WERI-Rb-1 (cell line): Measurements from ENCODE around the gene SMIM7.
"Not testable (repeated sequence)": the region's sequence is repeated elsewhere in the genome, so short reads cannot be mapped to it uniquely, and the experiment has no call there.

Source experiments
- DNase-seq: peaks from one replicate; pipeline ENCODE4 v3.0.0-alpha.2; 2020
- H3K27ac ChIP-seq: fragments of 250-450 bp; sonication (Bioruptor Pico); 2 replicates; pipeline ENCODE4 v1.5.1; 2020; ENCODE audit warnings: mild to moderate bottlenecking, moderate library complexity
- H3K27me3 ChIP-seq: fragments of 250-450 bp; sonication (Bioruptor Pico); 2 replicates; pipeline ENCODE4 v1.5.1; 2021; ENCODE audit warnings: mild to moderate bottlenecking, low read depth, moderate library complexity; ENCODE audit not compliant: insufficient read depth, severe bottlenecking
- H3K36me3 ChIP-seq: fragments of 250-450 bp; sonication (Bioruptor Pico); 2 replicates; pipeline ENCODE4 v1.5.1; 2020; ENCODE audit warnings: mild to moderate bottlenecking, moderate library complexity
- H3K4me3 ChIP-seq: 2 replicates; pipeline ENCODE4 v1.5.1; 2011; ENCODE audit warnings: low read depth, mild to moderate bottlenecking, control low read depth, low read length
- H3K9me3 ChIP-seq: fragments of 250-450 bp; sonication (Bioruptor Pico); 2 replicates; pipeline ENCODE4 v1.5.1; 2021; ENCODE audit warnings: mild to moderate bottlenecking, moderate library complexity; ENCODE audit not compliant: severe bottlenecking
- TF ChIP-seq, protein P1 (sequence below): IDR thresholded peaks from 2 replicates; pipeline ENCODE4 v1.5.1; 2011; ENCODE audit warnings: low read depth, mild to moderate bottlenecking, control low read depth, inconsistent platforms, low read length

The SMIM7 gene

DNA sequence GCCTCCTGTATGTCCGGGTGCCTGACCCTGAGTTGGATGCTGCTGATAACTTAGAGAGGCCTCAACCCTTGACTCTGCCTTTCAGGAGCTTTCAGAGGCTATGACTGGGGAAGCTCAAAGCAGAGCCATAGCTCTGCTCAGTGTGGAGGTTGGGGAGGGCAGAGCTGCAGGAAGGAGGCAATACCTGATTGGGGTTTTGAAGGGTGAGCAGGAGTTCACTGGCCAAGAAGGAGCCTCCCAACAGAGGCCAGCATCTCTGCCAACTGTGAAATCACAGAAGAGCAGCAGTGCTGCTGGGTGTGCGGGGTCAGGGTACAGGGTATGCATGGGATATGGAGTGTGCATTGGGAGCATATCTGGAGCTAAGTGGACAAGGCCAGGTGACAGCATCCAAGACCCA is 22.6 kb upstream of the SMIM7 start:
- Histone ChIP-seq H3K36me3 (peaks cover 16% of the 10 kb centered on the region), H3K27ac (no peak overlapping the region), H3K9me3 (no peaks in the 10 kb centered on the region), H3K27me3 (no peaks in the 10 kb centered on the region), H3K4me3 (no peak overlapping the region)
- TF ChIP-seq, protein P1, sequence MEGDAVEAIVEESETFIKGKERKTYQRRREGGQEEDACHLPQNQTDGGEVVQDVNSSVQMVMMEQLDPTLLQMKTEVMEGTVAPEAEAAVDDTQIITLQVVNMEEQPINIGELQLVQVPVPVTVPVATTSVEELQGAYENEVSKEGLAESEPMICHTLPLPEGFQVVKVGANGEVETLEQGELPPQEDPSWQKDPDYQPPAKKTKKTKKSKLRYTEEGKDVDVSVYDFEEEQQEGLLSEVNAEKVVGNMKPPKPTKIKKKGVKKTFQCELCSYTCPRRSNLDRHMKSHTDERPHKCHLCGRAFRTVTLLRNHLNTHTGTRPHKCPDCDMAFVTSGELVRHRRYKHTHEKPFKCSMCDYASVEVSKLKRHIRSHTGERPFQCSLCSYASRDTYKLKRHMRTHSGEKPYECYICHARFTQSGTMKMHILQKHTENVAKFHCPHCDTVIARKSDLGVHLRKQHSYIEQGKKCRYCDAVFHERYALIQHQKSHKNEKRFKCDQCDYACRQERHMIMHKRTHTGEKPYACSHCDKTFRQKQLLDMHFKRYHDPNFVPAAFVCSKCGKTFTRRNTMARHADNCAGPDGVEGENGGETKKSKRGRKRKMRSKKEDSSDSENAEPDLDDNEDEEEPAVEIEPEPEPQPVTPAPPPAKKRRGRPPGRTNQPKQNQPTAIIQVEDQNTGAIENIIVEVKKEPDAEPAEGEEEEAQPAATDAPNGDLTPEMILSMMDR, result no peak
- DNase-seq, result no peak

DNA sequence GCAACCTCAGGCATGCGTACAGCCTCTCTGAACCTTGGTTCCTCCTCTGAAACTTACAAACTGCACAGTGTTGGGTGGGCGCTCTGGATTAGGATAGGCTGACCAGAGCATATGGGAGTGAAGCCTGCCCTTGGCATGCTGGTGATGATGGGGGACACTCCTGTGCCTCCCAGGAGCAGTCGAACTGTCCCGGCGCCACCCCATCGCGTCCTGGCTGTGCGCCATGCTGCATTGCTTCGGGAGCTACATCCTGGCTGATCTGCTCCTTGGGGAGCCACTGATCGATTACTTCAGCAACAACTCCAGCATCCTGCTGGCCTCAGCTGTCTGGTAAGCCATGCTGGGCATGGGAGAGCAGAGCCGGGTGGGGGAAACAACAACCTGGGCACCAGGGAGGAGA is 19.9 kb upstream of the SMIM7 start:
- H3K9me3 ChIP-seq, result no peaks in the 10 kb centered on the region
- DNase-seq, result no peak
- peaks cover 16% of the 10 kb centered on the region for H3K36me3 ChIP-seq
- H3K27ac ChIP-seq, result no peak overlapping the region
- TF ChIP-seq, protein P1, result no peak
- no peak overlapping the region for H3K4me3 ChIP-seq
- H3K27me3 ChIP-seq, result no peaks in the 10 kb centered on the region

DNA sequence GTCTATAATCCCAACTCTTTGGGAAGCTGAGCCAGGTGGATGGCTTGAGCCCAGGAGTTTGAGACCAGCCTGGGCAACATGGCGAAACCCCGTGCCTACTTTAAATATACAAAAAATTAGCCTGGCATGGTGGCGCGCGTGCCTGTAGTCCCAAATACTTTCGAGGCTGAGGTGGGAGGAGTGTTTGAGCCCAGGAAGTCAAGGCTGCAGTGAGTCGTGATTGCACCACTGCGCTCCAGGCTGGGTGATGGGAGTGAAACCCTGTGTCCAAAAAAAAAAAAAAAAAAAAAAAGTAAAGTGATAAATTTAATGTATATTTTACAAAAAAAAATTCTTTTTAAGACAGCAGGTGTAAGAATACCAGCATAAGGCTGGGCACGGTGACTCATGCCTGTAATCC is 18.6 kb upstream of the SMIM7 start:
- no peak overlapping the region for H3K27ac ChIP-seq
- peaks cover 16% of the 10 kb centered on the region for H3K36me3 ChIP-seq
- no peaks in the 10 kb centered on the region for H3K27me3 ChIP-seq
- H3K4me3 ChIP-seq, result no peak overlapping the region
- TF ChIP-seq, protein P1, result no peak
- DNase-seq, result no peak
- no peaks in the 10 kb centered on the region for H3K9me3 ChIP-seq

GRCh38 chr19:16677055-16677454 is 17.1 kb upstream of the SMIM7 start:
- TF ChIP-seq, protein P1, result no peak
- no peak for DNase-seq
- no peak overlapping the region for H3K4me3 ChIP-seq

DNA sequence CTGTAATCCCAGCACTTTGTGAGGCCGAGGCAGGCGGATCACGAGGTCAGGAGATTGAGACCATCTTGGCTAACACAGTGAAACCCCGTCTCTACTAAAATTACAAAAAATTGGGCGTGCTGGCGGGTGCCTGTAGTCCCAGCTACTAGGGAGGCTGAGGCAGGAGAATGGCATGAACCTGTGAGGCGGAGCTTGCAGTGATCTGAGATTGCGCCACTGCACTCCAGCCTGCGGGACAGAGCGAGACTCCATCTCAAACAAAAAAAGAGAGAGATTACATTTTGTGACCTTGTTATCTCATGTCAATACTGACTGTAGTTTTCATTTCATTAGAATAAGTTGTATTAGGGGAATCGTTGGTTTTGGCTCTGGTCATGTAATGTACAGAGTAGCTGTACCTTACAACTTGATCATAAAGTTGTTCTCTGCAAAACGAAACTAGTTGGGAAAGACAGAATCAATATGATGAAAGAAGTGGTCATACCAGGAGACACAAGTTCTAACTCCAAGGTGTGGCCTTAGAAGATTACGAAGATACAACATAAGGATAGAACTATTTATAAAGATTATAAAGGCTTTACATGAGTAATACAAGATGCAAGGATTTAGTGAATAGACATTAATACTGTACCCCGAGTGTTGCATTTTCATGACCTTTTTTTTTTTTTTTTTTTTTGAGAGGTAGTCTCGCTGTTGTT is 16.3 kb upstream of the SMIM7 start:
- TF ChIP-seq, protein P1, result no peak
- H3K27me3 ChIP-seq, result no peaks in the 10 kb centered on the region
- H3K9me3 ChIP-seq, result no peaks in the 10 kb centered on the region
- no peak for DNase-seq
- no peak overlapping the region for H3K27ac ChIP-seq
- H3K36me3 ChIP-seq, result peaks cover 11% of the 10 kb centered on the region
- no peak overlapping the region for H3K4me3 ChIP-seq

More at GRCh38 chr19:16677055-16677454, 17.1 kb upstream of the SMIM7 start:
- Histone ChIP-seq H3K27me3 (no peaks in the 10 kb centered on the region), H3K36me3 (peaks cover 16% of the 10 kb centered on the region), H3K27ac (no peak overlapping the region), H3K9me3 (no peaks in the 10 kb centered on the region)

- not testable (repeated sequence) for H3K36me3 ChIP-seq, H3K27ac ChIP-seq, DNase-seq, H3K9me3 ChIP-seq, H3K27me3 ChIP-seq, H3K4me3 ChIP-seq
Observed at GRCh38 chr19:16673839-16674238, 13.9 kb upstream of the SMIM7 start.
